Neuronal stem cell (in vitro differentiated cells): ENCODE data around the gene RESF1.

Experiments
- DNase-seq: peaks from one replicate; pipeline ENCODE4 v3.0.0-alpha.2; 2013; ENCODE audit warnings: low spot score
- H2AFZ ChIP-seq: one replicate; pipeline ENCODE4 v1.6.1; 2013; ENCODE audit warnings: mild to moderate bottlenecking, low read length, inconsistent platforms
- H2AK5ac ChIP-seq: 2 replicates; pipeline ENCODE4 v1.6.1; 2013; ENCODE audit warnings: low read depth, mild to moderate bottlenecking, inconsistent platforms, low read length, moderate library complexity, mixed read lengths
- H2BK120ac ChIP-seq: 2 replicates; pipeline ENCODE4 v1.6.1; 2013; ENCODE audit warnings: low read depth, mild to moderate bottlenecking, inconsistent platforms, low read length, moderate library complexity, mixed read lengths
- H2BK12ac ChIP-seq: one replicate; pipeline ENCODE4 v1.6.1; 2013; ENCODE audit warnings: low read length, inconsistent platforms
- H2BK15ac ChIP-seq: 2 replicates; pipeline ENCODE4 v1.6.1; 2013; ENCODE audit warnings: mild to moderate bottlenecking, low read length, inconsistent platforms, mixed read lengths
- H2BK5ac ChIP-seq: one replicate; pipeline ENCODE4 v1.6.1; 2013; ENCODE audit warnings: inconsistent platforms, mild to moderate bottlenecking, low read length, moderate library complexity
- H3K14ac ChIP-seq: one replicate; pipeline ENCODE4 v1.6.1; 2013; ENCODE audit warnings: low read length, inconsistent platforms
- H3K18ac ChIP-seq: 2 replicates; pipeline ENCODE4 v1.6.1; 2013; ENCODE audit warnings: low read length, inconsistent platforms
- H3K23ac ChIP-seq: 2 replicates; pipeline ENCODE4 v1.6.1; 2013; ENCODE audit warnings: low read depth, mild to moderate bottlenecking, mixed read lengths, low read length, inconsistent platforms; ENCODE audit not compliant: poor library complexity
- H3K27ac ChIP-seq: replicated peaks from 3 replicates; pipeline ENCODE4 v1.5.1; 2013; ENCODE audit warnings: low read length, inconsistent platforms
- H3K27me3 ChIP-seq, 3 experiments: 2 replicates each; pipeline ENCODE4 v1.6.1; 2013; ENCODE audit warnings: low read length in 3 of 3, mild to moderate bottlenecking in 2 of 3, inconsistent platforms in 1 of 3, low read depth in 1 of 3, mixed read lengths in 1 of 3, moderate library complexity in 1 of 3; ENCODE audit not compliant: control insufficient read depth in 3 of 3, insufficient read depth in 3 of 3
- H3K36me3 ChIP-seq, 2 donors: replicated peaks in 1 of 2; 2 replicates each; pipeline ENCODE4 v1.6.1; 2013; ENCODE audit warnings: low read length in 2 of 2; ENCODE audit not compliant: control insufficient read depth in 2 of 2, insufficient read depth in 2 of 2
- H3K4ac ChIP-seq: 2 replicates; pipeline ENCODE4 v1.6.1; 2013; ENCODE audit warnings: inconsistent platforms, mild to moderate bottlenecking, low read length, moderate library complexity
- H3K4me1 ChIP-seq, 2 donors: 1 replicate in 1 of 2; 2 replicates in 1 of 2; pipeline ENCODE4 v1.6.1; 2013; ENCODE audit warnings: low read length in 2 of 2, low read depth in 1 of 2; ENCODE audit not compliant: control insufficient read depth in 2 of 2, insufficient read depth in 1 of 2
- H3K4me2 ChIP-seq: one replicate; pipeline ENCODE4 v1.6.1; 2013; ENCODE audit warnings: mild to moderate bottlenecking, low read length, inconsistent platforms; ENCODE audit not compliant: insufficient read depth, poor library complexity, severe bottlenecking
- H3K4me3 ChIP-seq, 2 donors: 2 replicates each; pipeline ENCODE4 v1.5.1; 2013; ENCODE audit warnings: low read length in 2 of 2, mild to moderate bottlenecking in 2 of 2, inconsistent platforms in 1 of 2, moderate library complexity in 1 of 2
- H3K79me1 ChIP-seq: one replicate; pipeline ENCODE4 v1.6.1; 2013; ENCODE audit warnings: low read depth, mild to moderate bottlenecking, inconsistent platforms, low read length, moderate library complexity
- H3K9ac ChIP-seq: one replicate; pipeline ENCODE4 v1.6.1; 2013; ENCODE audit warnings: mild to moderate bottlenecking, low read depth, low read length, inconsistent platforms; ENCODE audit not compliant: poor library complexity
- H3K9me3 ChIP-seq, 2 donors: replicated peaks in 1 of 2; 2 replicates each; pipeline versions ENCODE3 to v1.6.1; 2013; ENCODE audit warnings: low read length in 2 of 2, mild to moderate bottlenecking in 2 of 2, inconsistent platforms in 1 of 2, low read depth in 1 of 2, mixed read lengths in 1 of 2, moderate library complexity in 1 of 2; ENCODE audit not compliant: control insufficient read depth in 2 of 2, insufficient read depth in 1 of 2
- H4K8ac ChIP-seq: one replicate; pipeline ENCODE4 v1.6.1; 2013; ENCODE audit warnings: low read depth, mild to moderate bottlenecking, inconsistent platforms, low read length, moderate library complexity
- H4K91ac ChIP-seq: one replicate; pipeline ENCODE4 v1.6.1; 2013; ENCODE audit warnings: low read length, low read depth, mild to moderate bottlenecking, inconsistent platforms; ENCODE audit not compliant: poor library complexity
- WGBS, 2 donors: extraction: QIAGEN DNeasy Blood & Tissue Kit; methylation state at CpG; one replicate each; pipeline ENCODE4 v1.1.7; 2013; ENCODE audit warnings: missing lambda C conversion rate in 2 of 2, mixed read lengths in 1 of 2; ENCODE audit not compliant: insufficient read length in 2 of 2, insufficient replicate concordance in 1 of 2; ENCODE audit errors: extremely low coverage in 2 of 2; 5-methylcytosine and 5-hydroxymethylcytosine counted together

RESF1 gene

GRCh38 chr12:32000373-32001005, 41.3 kb downstream of the RESF1 start:
- H2BK5ac ChIP-seq: no peak overlapping the region
- peaks cover 0 to 7% of the 10 kb centered on the region in 2 donors for H3K9me3 ChIP-seq
- H3K4me2 ChIP-seq: no peak overlapping the region
- peaks cover 13 to 51% of the 10 kb centered on the region in 2 donors for H3K36me3 ChIP-seq
- no peak overlapping the region for H3K27ac ChIP-seq
- no peak overlapping the region for H3K18ac ChIP-seq
- H2BK120ac ChIP-seq: no peak overlapping the region
- H3K4ac ChIP-seq: no peak overlapping the region
- H3K9ac ChIP-seq: no peak overlapping the region
- no peak overlapping the region for H3K23ac ChIP-seq
- no peaks in the 10 kb centered on the region for H3K27me3 ChIP-seq
- no peaks in the 10 kb centered on the region for H3K4me1 ChIP-seq
- H4K8ac ChIP-seq: no peak overlapping the region
- H3K14ac ChIP-seq: no peak overlapping the region
- H2AFZ ChIP-seq: no peak overlapping the region
- no peak overlapping the region for H2BK15ac ChIP-seq
- no peak overlapping the region for H3K4me3 ChIP-seq
- H2AK5ac ChIP-seq: no peak overlapping the region
- no peak for DNase-seq
- no CpG with 5 or more reads among the region's 7 CpGs for WGBS, 2 donors
- H2BK12ac ChIP-seq: no peak overlapping the region
- no peak overlapping the region for H4K91ac ChIP-seq
- no peaks in the 10 kb centered on the region for H3K79me1 ChIP-seq

- Histone ChIP-seq H2AK5ac (no peak overlapping the region), H3K27ac (no peak overlapping the region), H2BK120ac (no peak overlapping the region), H4K91ac (no peak overlapping the region), H3K14ac (no peak overlapping the region), H3K4ac (no peak overlapping the region), H4K8ac (no peak overlapping the region), H2AFZ (no peak overlapping the region), H3K27me3 (no peaks in the 10 kb centered on the region), H3K23ac (no peak overlapping the region), H3K4me1 (no peaks in the 10 kb centered on the region), H2BK12ac (no peak overlapping the region), H3K79me1 (no peaks in the 10 kb centered on the region), H3K4me3 (no peak overlapping the region), H2BK15ac (no peak overlapping the region), H3K9me3 (peaks cover 0 to 4% of the 10 kb centered on the region in 2 donors), H3K9ac (no peak overlapping the region), H3K4me2 (no peak overlapping the region), H3K18ac (no peak overlapping the region), H3K36me3 (peaks cover 2 to 27% of the 10 kb centered on the region in 2 donors), H2BK5ac (no peak overlapping the region)
- WGBS, 2 donors: no CpG with 5 or more reads among the region's 1 CpG
- DNase-seq: no peak
Observed at GRCh38 chr12:32002848-32003493, 43.8 kb downstream of the RESF1 start.

GRCh38 chr12:32003654-32004053, 44.4 kb downstream of the RESF1 start:
- no peak overlapping the region for H3K27ac ChIP-seq
- H3K4me3 ChIP-seq: no peak overlapping the region
- DNase-seq: no peak
- H3K9me3 ChIP-seq: peaks cover 0 to 4% of the 10 kb centered on the region in 2 donors
- no peaks in the 10 kb centered on the region for H3K27me3 ChIP-seq
- no CpG with 5 or more reads among the region's 1 CpG for WGBS, 2 donors
- H3K9ac ChIP-seq: no peak overlapping the region
- no peaks in the 10 kb centered on the region for H3K79me1 ChIP-seq
- no peak overlapping the region for H3K4me2 ChIP-seq
- H2BK15ac ChIP-seq: no peak overlapping the region
- peaks cover 2 to 20% of the 10 kb centered on the region in 2 donors for H3K36me3 ChIP-seq
- no peak overlapping the region for H2BK120ac ChIP-seq
- no peak overlapping the region for H4K8ac ChIP-seq
- no peak overlapping the region for H3K4ac ChIP-seq
- no peak overlapping the region for H2BK5ac ChIP-seq
- H3K4me1 ChIP-seq: no peaks in the 10 kb centered on the region
- no peak overlapping the region for H3K14ac ChIP-seq
- no peak overlapping the region for H2BK12ac ChIP-seq
- no peak overlapping the region for H3K23ac ChIP-seq
- no peak overlapping the region for H3K18ac ChIP-seq
- no peak overlapping the region for H4K91ac ChIP-seq
- no peak overlapping the region for H2AK5ac ChIP-seq
- H2AFZ ChIP-seq: no peak overlapping the region

GRCh38 chr12:32005496-32006125, 46.4 kb downstream of the RESF1 start:
- no peak overlapping the region for H4K8ac ChIP-seq
- WGBS, 2 donors: no CpG with 5 or more reads among the region's 11 CpGs
- H3K27me3 ChIP-seq: no peaks in the 10 kb centered on the region
- H3K4me2 ChIP-seq: no peak overlapping the region
- peaks cover 2 to 6% of the 10 kb centered on the region in 2 donors for H3K36me3 ChIP-seq
- no peak for DNase-seq
- no peak overlapping the region for H2BK5ac ChIP-seq
- H2AFZ ChIP-seq: no peak overlapping the region
- H2BK15ac ChIP-seq: no peak overlapping the region
- H3K4me1 ChIP-seq: no peaks in the 10 kb centered on the region
- no peak overlapping the region for H3K9ac ChIP-seq
- H3K14ac ChIP-seq: no peak overlapping the region
- no peak overlapping the region for H3K18ac ChIP-seq
- H3K23ac ChIP-seq: no peak overlapping the region
- H3K27ac ChIP-seq: no peak overlapping the region
- H4K91ac ChIP-seq: no peak overlapping the region
- H3K4me3 ChIP-seq: no peak overlapping the region
- peaks cover 0 to 4% of the 10 kb centered on the region in 2 donors for H3K9me3 ChIP-seq
- no peak overlapping the region for H2BK12ac ChIP-seq
- no peak overlapping the region for H2BK120ac ChIP-seq
- no peak overlapping the region for H3K4ac ChIP-seq
- H2AK5ac ChIP-seq: no peak overlapping the region
- H3K79me1 ChIP-seq: no peaks in the 10 kb centered on the region
